NCI-H2107 treated with DMSO at 0.1 percent for 48 hours (cell line): ENCODE measurements around the gene MOB3B.
"Not testable (repeated sequence)": the region's sequence is repeated elsewhere in the genome, so short reads cannot be mapped to it uniquely, and the experiment has no call there.

Experiments used
- DNase-seq: peaks from one replicate; lab custom pipeline; 2025; ENCODE audit not compliant: unreplicated experiment; lab: John Stamatoyannopoulos, UW

Gene MOB3B

GRCh38 chr9:27519466-27520465 lies 9.8 kb downstream of the MOB3B start:
- no peak for DNase-seq

- no peak for DNase-seq
Measured at GRCh38 chr9:27518809-27519208, 10.8 kb downstream of the MOB3B start.

DNA sequence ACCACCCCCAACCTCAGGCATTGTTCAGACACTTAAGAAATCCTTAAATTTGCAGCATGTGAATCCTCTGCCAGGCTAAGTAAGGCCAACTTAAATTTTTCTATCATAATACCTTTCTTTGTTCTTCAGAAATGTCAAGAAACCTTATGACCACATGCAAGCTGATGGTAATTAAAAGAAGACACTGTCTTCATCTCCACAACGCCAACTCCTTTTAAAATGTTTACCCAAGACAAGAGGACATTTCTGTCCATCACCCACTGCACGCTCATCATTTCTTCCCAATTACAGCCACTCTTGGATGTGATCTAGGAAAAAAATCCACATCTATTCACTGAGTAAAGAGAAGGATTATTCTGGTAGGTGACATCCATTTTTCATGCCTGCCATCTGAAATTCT lies 11.6 kb downstream of the MOB3B start:
- no peak for DNase-seq

DNA sequence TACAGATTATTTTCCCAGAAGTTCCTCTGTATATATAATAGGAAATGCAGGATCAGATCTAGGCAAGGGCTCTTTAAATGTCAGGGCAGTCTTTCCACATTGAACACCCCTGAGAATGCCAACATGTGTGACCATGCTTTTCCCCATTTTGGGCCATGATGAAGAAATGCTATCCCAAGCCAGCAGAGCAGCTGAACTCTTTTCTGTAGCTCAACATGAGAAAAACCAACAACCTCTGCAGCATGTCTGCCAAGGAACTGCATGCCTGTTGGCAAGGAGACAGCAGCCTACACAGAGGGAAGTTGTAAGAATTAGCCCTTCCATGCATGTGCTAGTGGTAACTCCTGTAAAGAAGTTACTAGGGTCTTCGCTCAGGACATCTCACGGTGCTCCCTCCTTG lies 15.1 kb downstream of the MOB3B start:
- no peak for DNase-seq

- no peak for DNase-seq
Measured at GRCh38 chr9:27511771-27512170, 17.8 kb downstream of the MOB3B start.

DNA sequence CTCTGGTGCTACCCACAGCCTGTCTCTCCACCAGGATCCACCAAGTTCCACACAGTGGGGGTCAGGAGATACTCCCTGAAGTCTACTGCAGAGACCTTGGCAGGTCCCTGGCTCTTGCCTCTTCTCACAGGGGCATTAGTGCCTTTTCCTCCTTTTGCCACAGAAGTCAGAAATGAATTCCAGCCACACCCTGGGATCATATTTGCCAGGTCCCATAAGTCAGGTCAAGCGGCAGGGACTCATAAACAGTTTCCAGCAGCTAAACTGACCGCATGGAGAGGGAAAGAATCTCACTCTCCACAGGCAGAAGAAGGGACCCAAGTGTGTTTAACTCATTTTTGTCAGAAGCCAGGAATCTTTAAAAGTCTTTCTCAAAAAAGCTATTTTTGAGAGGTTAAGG lies 18.8 kb downstream of the MOB3B start:
- no peak for DNase-seq

DNA sequence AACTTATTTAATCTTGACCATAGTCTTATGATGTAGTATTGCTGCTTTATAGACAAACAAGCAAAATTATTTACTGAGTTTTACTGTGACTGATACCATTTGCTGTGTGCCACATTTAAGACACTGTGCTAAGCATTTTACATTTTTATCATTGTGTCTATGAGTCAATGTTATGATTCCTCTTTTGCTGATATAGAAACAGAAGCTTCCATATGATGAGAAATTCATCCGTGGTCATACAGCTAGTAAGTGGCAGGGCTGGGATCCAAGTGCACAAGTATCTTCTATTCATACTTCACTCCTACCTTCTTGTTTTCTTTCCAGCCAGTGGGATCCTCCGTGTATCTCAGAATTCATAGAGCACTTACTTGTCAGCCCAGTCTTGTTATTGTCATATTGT lies 22.6 kb downstream of the MOB3B start:
- DNase-seq = no peak

GRCh38 chr9:27505744-27506161 lies 23.9 kb downstream of the MOB3B start:
- no peak for DNase-seq

DNA sequence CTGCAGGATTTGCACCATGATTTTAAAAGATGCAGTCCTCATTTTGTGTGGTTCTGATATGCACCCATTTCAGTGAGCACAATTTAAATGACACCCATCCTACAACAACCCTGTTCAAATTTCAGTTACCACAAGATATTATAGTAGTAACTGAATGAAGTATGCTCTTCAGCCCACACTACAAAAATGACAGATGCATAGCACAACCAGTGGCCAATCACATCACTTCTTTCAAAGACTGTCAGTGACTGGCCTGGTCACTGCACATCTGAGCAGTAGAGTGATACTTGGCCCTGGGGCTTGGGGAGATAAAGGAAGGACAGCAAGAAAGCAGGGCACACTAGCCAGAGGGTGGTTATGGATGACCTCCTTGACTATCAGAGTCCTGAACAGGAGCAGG lies 25.4 kb downstream of the MOB3B start:
- DNase-seq = no peak

- DNase-seq = no peak
Measured at GRCh38 chr9:27503623-27504022, 26.0 kb downstream of the MOB3B start.

DNA sequence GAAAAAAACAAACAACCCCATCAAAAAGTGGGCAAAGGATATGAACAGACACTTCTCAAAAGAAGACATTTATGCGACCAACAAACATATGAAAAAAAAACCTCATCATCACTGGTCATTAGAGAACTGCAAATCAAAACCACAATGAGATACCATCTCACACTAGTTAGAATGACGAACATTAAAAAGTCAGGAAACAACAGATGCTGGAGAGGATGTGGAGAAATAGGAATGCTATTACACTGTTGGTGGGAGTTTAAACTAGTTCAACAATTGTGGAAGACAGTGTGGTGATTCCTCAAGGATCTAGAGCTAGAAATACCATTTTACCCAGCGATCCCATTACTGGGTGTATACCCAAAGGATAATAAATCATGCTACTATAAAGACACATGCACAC lies 28.7 kb downstream of the MOB3B start:
- DNase-seq = not testable (repeated sequence)

- DNase-seq = no peak
Measured at GRCh38 chr9:27499451-27499850, 30.2 kb downstream of the MOB3B start.

- no peak for DNase-seq
Measured at GRCh38 chr9:27497883-27498417, 31.7 kb downstream of the MOB3B start.

GRCh38 chr9:27496135-27496504 lies 33.5 kb downstream of the MOB3B start:
- DNase-seq = no peak

DNA sequence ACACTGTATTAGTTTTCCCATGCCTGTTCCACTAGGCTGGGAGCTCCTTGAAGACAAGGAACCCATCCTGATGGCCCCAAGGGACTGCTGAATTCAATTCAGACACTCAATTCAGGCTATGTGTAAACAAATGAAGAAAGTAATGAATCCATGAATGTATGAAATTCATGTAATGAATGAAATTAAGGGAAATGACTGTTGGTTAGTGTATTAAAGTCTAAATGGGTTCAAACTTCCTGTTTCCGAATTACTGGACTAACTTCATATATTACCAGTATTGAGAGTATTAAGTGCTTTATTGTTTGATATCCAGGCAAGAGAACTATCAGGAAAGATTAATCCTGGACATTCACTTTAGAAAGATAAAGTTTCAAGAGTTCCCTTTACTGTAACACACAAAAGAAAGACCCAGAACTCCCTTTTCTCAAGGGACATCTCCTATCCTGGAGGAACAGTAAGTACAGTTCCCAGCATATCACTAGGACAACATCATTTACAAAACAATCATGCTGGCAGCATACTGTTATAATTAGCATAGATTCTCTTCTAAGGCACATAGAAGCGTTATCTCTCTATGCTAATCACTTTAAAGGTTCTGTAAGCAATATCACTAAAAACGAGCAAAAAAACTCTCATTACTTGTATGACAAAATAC lies 34.0 kb downstream of the MOB3B start:
- no peak for DNase-seq

DNA sequence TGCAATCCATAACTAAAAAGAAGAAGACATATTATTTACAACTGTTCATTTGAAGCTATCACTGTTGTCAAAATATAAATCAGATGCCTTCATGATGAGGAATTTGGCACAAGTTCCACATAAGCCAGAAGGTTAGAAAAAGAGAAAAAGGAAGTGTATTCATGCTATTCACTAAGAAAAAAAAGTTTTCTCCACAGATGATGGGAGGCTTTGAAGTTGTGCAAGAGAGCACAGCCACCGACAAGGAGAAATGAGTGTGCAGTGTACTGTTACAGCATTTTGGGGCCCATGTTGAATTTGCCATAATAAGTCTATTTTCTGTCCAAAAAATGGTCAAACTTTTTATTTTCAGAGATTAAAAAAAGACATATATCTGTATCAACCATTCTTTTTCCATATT lies 38.5 kb downstream of the MOB3B start:
- DNase-seq = no peak

- DNase-seq = no peak
Measured at GRCh38 chr9:27489087-27489876, 40.3 kb downstream of the MOB3B start.

DNA sequence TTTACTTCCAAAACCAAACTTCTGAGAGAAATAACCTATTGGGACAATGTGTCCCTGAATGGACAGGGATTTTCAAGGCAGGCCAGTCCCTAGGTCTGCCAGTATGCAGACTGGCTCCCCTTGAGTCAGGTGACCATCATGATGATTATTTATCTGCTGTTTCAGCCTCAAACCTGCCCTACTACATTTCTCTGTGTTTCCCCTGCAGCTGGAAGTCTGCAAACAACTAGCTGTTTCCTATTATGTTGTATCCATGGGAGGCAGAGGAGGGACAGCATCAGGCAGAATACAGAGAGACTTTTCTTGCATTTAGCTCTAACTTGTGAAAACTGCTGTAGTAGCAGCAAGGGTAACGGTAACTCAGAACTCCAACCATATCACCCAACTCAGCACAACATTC lies 41.7 kb downstream of the MOB3B start:
- no peak for DNase-seq

DNA sequence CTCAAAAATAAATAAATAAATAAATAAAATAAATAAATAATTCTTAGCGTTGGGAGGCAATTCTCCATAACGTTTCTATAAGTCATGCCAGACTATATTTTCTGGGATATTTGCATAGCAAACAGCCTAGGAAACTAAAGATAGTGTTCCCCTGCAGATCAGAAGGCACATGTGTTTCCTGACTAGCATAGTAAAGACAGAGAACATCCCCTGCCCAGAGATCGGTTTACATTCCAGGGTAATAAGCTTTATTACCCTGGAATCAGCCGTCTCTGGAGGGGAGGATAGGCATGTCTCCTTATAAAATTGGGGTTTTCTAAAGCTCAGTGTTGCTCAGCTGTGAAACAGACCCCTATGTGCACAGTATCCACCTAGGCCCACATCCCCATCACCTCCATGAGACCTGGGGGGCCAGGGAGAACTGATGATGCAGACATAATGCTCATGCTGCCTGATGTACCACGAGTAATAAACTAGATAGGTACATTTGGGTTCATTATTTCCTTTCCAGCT lies 42.4 kb downstream of the MOB3B start:
- no peak for DNase-seq

DNA sequence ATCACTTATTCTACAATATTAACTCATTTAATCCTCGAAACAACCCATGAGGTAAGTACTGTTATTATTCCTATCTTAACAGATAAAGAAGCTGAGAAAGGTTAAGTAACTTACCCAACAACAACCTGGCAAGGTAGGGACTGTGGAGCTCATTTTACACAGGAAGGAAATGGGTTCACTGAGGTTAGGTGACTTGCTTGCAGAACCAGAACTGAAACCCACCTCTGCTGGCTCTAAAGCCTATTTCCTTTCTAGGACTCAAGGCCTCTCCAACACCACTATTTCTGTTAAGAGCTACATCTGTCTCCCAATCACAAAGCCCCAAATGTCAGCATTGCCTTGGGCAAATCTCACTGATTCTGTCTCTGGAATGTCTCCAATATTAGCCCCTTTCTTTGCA lies 44.5 kb downstream of the MOB3B start:
- no peak for DNase-seq

DNA sequence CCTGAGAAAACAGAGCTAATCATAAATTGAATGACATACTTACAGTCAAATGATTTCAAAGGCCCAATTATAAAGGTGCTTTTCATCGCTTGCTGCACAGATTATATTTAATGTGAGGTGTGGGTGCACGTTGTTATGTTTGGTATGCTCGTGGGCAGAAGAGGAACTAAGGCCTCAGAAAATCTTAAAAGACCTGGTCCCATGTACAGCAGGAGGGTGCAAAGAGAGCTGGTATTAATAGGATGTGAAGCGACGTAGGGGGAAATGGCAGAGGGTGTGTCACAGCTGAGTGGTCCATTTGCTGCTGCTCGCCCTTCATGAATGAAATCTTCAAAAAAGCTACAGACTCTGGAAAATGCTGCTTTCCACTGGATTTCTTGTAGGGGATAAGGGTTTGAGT lies 46.0 kb downstream of the MOB3B start:
- no peak for DNase-seq
